Parathyroid adenoma (tissue), 2 donors: ENCODE data around the gene GRIN2A.

Experiments
- H2AFZ ChIP-seq: fragments of 300-600 bp; sonication (generic); one replicate; pipeline ENCODE4 v1.7.0; 2017; ENCODE audit warnings: antibody characterized with exemption, mild to moderate bottlenecking
- H3K27ac ChIP-seq: fragments of 300-600 bp; sonication (generic); one replicate; pipeline ENCODE4 v1.7.0; 2017
- H3K27me3 ChIP-seq: fragments of 300-600 bp; sonication (generic); one replicate; pipeline ENCODE4 v1.7.0; 2017; ENCODE audit warnings: low read length; ENCODE audit not compliant: control insufficient read depth, insufficient read depth
- H3K36me3 ChIP-seq: fragments of 300-600 bp; sonication (generic); one replicate; pipeline ENCODE4 v1.7.0; 2017; ENCODE audit warnings: low read length; ENCODE audit not compliant: control insufficient read depth, insufficient read depth
- H3K4me1 ChIP-seq: fragments of 300-600 bp; sonication (generic); one replicate; pipeline ENCODE4 v1.7.0; 2017; ENCODE audit warnings: control low read depth
- H3K4me2 ChIP-seq: fragments of 300-600 bp; sonication (generic); one replicate; pipeline ENCODE4 v1.7.0; 2017; ENCODE audit warnings: low read length
- H3K4me3 ChIP-seq: fragments of 300-600 bp; sonication (generic); one replicate; pipeline ENCODE4 v1.7.0; 2017; ENCODE audit warnings: low read depth, low read length
- H3K79me2 ChIP-seq: fragments of 300-600 bp; sonication (generic); one replicate; pipeline ENCODE4 v1.7.0; 2017; ENCODE audit warnings: control low read depth
- H3K9ac ChIP-seq: fragments of 300-600 bp; sonication (generic); one replicate; pipeline ENCODE4 v1.7.0; 2017; ENCODE audit warnings: mild to moderate bottlenecking
- H3K9me3 ChIP-seq: fragments of 300-600 bp; sonication (generic); one replicate; pipeline ENCODE4 v1.7.0; 2017; ENCODE audit warnings: low read length; ENCODE audit not compliant: control insufficient read depth
- TF ChIP-seq, protein P1 (sequence below): fragments of 300-600 bp; sonication (generic); IDR thresholded peaks from one replicate; pipeline ENCODE4 v1.7.0; 2017; ENCODE audit warnings: antibody characterized with exemption, mild to moderate bottlenecking
- donor health status: primary hyperparathyroidism.

Gene GRIN2A

DNA sequence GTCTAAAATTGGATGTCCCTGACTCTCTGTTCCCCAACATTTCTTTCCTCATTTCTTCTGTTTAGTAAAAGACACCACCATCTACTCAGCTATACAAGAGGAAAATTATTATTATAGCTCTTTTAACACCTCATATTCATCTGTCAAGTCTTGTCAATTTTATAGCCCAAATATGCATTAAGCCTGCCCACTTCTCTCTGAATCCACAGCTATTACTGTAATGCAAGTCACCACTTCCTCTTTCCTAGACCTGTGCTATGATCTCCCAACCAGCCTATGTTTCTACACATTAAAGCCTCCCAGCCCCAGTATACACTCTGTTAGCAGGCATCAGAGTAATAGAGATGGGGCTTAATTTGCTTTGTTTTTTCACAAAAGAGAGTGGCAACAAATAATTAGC, 252.9 kb downstream of the GRIN2A start:
- Histone ChIP-seq H2AFZ (no peak overlapping the region), H3K79me2 (no peaks in the 10 kb centered on the region), H3K4me2 (no peak overlapping the region), H3K27me3 (no peaks in the 10 kb centered on the region), H3K27ac (no peak overlapping the region), H3K4me1 (no peaks in the 10 kb centered on the region), H3K9me3 (no peaks in the 10 kb centered on the region), H3K36me3 (no peaks in the 10 kb centered on the region), H3K9ac (no peak overlapping the region), H3K4me3 (no peak overlapping the region)
- TF ChIP-seq, protein P1, sequence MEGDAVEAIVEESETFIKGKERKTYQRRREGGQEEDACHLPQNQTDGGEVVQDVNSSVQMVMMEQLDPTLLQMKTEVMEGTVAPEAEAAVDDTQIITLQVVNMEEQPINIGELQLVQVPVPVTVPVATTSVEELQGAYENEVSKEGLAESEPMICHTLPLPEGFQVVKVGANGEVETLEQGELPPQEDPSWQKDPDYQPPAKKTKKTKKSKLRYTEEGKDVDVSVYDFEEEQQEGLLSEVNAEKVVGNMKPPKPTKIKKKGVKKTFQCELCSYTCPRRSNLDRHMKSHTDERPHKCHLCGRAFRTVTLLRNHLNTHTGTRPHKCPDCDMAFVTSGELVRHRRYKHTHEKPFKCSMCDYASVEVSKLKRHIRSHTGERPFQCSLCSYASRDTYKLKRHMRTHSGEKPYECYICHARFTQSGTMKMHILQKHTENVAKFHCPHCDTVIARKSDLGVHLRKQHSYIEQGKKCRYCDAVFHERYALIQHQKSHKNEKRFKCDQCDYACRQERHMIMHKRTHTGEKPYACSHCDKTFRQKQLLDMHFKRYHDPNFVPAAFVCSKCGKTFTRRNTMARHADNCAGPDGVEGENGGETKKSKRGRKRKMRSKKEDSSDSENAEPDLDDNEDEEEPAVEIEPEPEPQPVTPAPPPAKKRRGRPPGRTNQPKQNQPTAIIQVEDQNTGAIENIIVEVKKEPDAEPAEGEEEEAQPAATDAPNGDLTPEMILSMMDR, result no peak

DNA sequence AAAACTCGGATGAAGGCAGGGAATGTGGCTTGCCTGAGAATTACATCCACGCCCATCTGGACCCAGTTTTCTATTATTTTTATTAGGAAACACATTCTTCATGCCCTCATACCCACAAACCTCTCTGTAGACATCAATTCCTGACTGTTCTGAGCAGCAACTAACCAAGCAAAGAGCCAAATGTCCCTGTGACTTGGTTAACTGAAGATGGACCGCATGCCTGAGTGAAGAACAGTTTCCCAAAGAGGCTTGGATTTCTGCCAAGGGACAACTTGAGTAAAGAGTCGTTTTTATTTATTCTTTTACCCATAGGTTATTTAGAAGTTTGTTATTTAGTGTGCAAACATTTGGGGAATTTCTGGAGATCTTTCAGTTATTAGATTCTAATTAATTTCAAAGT, 259.8 kb downstream of the GRIN2A start:
- TF ChIP-seq, protein P1, result no peak
- no peak overlapping the region for H3K4me2 ChIP-seq
- H2AFZ ChIP-seq, result no peak overlapping the region
- no peaks in the 10 kb centered on the region for H3K4me1 ChIP-seq
- H3K4me3 ChIP-seq, result no peak overlapping the region
- no peaks in the 10 kb centered on the region for H3K36me3 ChIP-seq
- no peak overlapping the region for H3K9ac ChIP-seq
- H3K9me3 ChIP-seq, result no peaks in the 10 kb centered on the region
- H3K27me3 ChIP-seq, result no peaks in the 10 kb centered on the region
- H3K27ac ChIP-seq, result no peak overlapping the region
- no peaks in the 10 kb centered on the region for H3K79me2 ChIP-seq

DNA sequence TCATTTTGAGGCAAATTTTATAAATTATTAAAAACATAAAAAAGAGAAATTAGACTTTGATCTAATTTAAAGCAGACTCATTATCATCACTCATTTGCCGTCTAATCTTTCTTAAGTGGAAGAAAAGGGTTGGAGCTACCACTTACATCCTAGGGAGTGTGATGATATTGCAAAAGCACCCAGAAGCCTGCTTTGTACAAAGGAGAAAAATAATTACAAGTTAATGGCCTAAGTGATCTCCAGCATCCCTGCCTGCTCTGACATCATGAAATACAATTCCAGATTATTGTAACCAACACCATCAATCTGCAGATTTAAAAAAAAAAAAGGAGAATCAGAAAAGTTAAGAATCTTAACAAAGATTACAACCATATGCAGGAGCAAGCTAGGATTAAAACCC, 260.2 kb downstream of the GRIN2A start:
- no peak overlapping the region for H3K27ac ChIP-seq
- no peaks in the 10 kb centered on the region for H3K4me1 ChIP-seq
- no peaks in the 10 kb centered on the region for H3K79me2 ChIP-seq
- H3K9ac ChIP-seq, result no peak overlapping the region
- no peaks in the 10 kb centered on the region for H3K27me3 ChIP-seq
- TF ChIP-seq, protein P1, result no peak
- no peaks in the 10 kb centered on the region for H3K9me3 ChIP-seq
- no peak overlapping the region for H3K4me3 ChIP-seq
- no peak overlapping the region for H3K4me2 ChIP-seq
- H2AFZ ChIP-seq, result no peak overlapping the region
- H3K36me3 ChIP-seq, result no peaks in the 10 kb centered on the region

DNA sequence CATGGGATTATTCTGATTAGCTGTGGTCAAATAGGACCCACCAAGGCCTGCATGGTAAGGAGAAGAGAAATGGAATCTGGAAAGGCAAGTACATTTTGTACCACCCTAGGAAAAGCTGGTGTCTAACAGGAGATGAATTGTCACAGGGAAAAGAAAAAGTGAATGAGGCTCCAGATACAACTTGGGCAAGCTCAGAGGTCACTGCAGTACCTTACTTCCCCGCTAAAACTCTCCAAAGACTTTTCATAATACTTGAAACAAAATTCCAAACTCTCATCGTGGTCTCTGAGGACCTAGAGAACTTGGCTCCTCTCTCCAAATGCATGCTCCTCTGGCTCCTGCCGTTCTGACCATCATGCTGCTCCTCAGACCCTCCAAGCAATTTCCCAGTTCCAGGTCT, 262.8 kb downstream of the GRIN2A start:
- H3K4me2 ChIP-seq, result no peak overlapping the region
- H3K79me2 ChIP-seq, result no peaks in the 10 kb centered on the region
- H3K27ac ChIP-seq, result no peak overlapping the region
- no peak overlapping the region for H3K9ac ChIP-seq
- TF ChIP-seq, protein P1, result no peak
- no peak overlapping the region for H3K4me3 ChIP-seq
- no peak overlapping the region for H2AFZ ChIP-seq
- no peaks in the 10 kb centered on the region for H3K27me3 ChIP-seq
- no peaks in the 10 kb centered on the region for H3K36me3 ChIP-seq
- H3K4me1 ChIP-seq, result no peaks in the 10 kb centered on the region
- no peaks in the 10 kb centered on the region for H3K9me3 ChIP-seq

DNA sequence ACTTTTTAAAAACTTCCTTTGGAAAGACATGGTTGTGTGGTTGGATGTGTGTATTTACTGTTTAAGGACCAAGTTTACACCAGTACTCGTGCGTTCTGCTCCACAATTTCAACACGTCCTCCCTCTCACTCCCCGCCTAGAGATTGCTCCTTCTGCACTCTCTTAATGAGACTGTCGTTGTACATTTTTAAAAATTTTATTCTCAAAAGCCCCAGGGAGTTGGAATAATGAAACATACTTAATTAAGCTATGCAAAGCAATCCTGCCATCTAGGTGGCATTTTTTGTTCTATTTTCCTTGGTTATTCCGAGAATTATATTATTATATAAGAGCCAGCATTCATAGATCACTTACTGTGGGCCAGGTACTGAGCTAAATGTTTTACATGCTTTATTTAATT, 264.5 kb downstream of the GRIN2A start:
- H3K36me3 ChIP-seq, result no peaks in the 10 kb centered on the region
- no peaks in the 10 kb centered on the region for H3K79me2 ChIP-seq
- no peak overlapping the region for H3K4me3 ChIP-seq
- no peak overlapping the region for H3K4me2 ChIP-seq
- H3K4me1 ChIP-seq, result no peaks in the 10 kb centered on the region
- no peaks in the 10 kb centered on the region for H3K27me3 ChIP-seq
- TF ChIP-seq, protein P1, result no peak
- H3K27ac ChIP-seq, result no peak overlapping the region
- H3K9ac ChIP-seq, result no peak overlapping the region
- H2AFZ ChIP-seq, result no peak overlapping the region
- no peaks in the 10 kb centered on the region for H3K9me3 ChIP-seq
